Activated CD8-positive, alpha-beta memory T cell treated with anti-CD3 and anti-CD28 coated beads for 48 hours (primary cell): Measurements from ENCODE around the gene EFNA3.

Experiments
- DNase-seq, 3 experiments: peaks; one replicate each; pipeline ENCODE4 v3.0.0-alpha.2; 2020; ENCODE audit warnings: low read depth in 2 of 3, low spot score in 2 of 3

EFNA3 gene

DNA sequence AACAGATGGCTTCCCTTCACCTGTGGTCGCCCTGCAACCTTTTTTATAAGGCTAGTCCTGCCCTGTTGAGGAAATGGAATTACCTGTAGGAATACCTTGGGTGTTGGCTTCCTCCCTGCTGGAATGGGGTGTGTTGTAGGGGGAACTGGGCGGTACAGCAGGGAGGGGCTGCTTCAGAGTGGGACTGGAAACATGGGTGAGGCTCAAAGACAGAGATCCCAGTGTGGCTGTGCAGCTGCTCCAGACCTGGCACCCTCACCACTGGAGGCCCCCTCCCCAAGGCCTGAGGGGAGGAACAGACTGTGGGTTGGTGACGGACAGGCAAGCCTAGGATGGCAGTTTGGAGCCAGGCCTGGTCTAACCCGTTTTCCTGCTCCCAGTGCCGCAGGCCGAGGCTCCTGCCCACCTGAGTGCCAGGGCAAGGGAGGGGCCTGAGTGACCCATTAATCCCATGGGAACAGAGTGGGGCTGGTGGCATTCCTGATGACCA, 4.5 kb downstream of the EFNA3 start:
- DNase-seq, result no peak

DNA sequence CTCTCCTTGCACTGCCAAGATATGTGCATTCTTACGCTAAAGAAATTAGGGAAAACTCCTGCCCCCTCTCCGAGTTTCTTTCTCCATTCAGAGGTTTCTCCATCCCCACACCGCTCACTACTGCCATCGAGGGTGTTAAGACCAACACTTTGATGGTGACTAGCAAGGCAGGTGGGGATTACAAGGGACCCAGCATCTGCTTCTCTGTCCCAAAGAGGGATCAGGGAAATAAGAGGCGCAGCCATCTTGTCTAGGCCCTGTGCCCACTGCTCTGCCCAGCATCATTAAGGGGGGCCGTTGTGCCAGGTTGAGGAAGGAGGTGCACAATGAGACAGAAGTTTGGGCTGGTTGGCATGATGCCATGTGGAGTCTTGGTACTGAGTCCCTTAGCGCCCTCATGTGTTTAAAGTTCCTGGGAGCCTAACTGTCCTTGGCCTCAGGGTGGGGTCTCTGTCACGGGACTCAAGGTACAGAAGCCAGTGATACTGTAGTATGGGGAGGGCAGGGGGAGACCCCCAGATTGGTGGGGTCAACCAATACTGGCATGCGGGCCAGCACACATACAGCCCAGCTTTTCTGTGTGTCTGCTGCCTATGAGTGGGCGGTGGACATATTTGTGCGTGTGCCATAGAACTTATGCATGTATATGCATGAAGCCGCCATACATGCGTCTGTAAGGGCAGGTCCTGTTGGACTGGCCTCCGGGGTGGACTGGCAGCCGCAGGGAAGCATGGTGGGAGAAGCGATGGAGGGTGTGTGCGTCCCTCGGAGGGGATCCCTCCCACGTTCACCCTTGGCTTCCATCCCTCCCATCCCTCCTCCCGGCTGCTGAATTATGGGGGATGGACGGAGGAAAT, 5.5 kb downstream of the EFNA3 start:
- DNase-seq, result no peak

DNA sequence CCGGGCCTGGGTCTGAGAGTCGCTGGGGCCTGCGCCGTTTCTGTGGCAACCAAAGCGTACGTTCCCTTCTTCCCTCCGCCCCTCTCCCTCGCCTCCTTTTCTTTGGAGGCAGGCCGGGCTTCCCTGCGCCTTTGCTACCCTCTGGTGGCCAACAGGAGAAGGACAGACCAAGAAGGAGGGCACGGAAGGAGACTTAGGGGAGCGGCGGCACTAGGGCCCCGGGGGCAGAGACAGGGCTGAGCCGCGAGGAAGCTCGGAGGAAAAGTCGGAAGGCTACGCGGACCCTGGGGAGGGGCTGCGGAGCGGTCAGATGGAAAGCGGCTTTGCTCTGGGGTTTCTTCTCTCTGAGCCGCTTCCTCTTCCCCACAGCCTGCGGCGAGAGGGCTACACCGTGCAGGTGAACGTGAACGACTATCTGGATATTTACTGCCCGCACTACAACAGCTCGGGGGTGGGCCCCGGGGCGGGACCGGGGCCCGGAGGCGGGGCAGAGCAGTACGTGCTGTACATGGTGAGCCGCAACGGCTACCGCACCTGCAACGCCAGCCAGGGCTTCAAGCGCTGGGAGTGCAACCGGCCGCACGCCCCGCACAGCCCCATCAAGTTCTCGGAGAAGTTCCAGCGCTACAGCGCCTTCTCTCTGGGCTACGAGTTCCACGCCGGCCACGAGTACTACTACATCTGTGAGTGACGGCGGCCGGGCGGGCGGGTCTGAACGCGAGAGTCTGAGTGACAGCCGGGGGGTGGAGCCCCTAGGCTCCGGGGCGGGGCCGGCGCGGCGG, 6.3 kb downstream of the EFNA3 start:
- DNase-seq, result peak; percentile 81 to 92 (median 84)

DNA sequence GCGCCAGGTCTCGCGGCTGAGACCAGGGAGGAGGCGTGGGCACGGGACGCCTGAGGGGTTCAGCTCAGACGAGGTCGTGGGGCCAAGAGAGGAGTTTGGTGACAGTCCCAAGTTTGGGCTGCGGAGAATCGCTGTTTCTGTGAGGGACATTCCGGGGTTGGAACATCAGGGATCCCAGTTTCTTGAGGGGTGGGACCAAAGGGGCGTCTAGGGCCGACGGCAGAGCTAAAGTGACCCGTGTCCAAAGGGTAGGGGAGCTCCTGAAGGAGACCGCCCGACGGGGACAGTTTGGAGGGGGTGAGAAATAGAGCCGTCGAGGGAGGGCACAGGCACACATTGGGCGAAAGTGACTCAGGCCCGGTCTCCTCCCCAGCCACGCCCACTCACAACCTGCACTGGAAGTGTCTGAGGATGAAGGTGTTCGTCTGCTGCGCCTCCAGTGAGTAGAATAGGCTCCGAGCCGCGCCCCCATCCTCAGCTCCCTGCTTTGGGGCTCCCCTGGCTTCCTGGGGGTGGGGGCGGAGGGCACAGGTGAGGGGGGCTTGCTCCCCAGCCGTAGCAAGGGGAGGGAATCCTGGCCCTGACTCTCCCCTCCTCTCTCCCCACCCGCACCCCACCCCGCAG, 7.0 kb downstream of the EFNA3 start:
- peak in 2 of 3 experiments; percentile 44 to 53 for DNase-seq

DNA sequence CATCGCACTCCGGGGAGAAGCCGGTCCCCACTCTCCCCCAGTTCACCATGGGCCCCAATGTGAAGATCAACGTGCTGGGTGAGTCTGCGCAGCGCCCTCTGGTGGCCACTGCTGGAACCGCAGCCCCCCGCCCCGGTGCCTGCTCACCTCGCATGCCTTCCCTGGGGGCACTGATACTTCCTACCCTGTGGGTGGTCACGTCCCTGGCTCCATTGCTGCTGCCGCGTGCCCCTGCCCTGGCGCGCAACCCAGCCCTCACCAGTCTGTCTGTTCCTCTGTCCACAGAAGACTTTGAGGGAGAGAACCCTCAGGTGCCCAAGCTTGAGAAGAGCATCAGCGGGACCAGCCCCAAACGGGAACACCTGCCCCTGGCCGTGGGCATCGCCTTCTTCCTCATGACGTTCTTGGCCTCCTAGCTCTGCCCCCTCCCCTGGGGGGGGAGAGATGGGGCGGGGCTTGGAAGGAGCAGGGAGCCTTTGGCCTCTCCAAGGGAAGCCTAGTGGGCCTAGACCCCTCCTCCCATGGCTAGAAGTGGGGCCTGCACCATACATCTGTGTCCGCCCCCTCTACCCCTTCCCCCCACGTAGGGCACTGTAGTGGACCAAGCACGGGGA, 7.6 kb downstream of the EFNA3 start:
- DNase-seq, result peak; percentile 64 to 91 (median 89)

DNA sequence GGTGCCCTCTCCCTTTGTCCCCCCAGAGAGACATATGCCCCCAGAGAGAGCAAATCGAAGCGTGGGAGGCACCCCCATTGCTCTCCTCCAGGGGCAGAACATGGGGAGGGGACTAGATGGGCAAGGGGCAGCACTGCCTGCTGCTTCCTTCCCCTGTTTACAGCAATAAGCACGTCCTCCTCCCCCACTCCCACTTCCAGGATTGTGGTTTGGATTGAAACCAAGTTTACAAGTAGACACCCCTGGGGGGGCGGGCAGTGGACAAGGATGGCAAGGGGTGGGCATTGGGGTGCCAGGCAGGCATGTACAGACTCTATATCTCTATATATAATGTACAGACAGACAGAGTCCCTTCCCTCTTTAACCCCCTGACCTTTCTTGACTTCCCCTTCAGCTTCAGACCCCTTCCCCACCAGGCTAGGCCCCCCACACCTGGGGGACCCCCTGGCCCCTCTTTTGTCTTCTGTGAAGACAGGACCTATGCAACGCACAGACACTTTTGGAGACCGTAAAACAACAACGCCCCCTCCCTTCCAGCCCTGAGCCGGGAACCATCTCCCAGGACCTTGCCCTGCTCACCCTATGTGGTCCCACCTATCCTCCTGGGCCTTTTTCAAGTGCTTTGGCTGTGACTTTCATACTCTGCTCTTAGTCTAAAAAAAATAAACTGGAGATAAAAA, 8.4 kb downstream of the EFNA3 start:
- no peak for DNase-seq

DNA sequence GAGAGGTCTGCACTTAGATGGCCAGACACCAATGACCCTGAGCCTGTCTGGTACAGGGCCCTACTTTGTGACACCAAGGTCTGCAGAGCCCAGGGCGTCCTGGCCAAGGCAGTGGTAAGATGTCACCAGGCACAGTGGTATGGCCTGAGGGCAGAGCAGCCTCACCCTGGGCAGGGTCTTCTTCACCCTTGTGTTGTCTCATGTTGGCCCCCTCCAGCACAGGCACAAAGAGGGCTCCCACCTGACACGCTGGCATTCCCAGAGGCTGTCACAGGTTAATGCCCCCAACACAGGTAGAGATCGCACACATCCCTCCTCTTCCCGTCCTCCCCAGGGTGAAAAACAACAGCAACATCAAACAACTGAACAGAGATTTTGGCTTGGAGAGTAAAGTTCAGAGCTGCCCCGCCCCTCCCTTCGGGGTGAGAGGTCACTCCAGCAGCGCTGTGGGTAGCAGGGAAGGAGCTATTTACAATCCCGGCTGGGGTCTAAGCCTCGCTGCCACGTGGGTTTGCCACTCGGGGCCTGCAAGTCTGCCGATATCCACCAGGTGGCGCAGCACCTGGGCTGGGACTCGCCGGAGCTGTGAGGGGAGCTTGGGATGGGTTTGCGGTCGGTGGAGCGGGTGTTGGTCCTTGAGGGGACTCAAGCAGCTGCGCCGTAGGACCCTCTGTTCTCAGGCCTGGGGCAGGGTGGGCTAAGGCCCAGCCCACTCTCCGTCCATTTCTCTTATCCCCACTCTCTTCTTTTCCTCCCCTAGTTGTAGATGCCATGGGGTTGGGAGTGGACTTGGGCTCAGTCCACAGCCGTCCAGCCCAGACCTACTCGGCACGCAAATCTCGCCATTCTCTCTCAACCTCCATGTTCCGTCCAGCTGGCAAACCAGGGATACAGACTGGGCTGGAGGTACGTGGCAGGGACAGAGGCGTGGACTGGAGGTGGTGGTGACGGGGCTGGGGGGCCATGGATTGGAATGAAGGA, 12.7 kb downstream of the EFNA3 start:
- peak; percentile 61 to 92 (median 86) for DNase-seq

DNA sequence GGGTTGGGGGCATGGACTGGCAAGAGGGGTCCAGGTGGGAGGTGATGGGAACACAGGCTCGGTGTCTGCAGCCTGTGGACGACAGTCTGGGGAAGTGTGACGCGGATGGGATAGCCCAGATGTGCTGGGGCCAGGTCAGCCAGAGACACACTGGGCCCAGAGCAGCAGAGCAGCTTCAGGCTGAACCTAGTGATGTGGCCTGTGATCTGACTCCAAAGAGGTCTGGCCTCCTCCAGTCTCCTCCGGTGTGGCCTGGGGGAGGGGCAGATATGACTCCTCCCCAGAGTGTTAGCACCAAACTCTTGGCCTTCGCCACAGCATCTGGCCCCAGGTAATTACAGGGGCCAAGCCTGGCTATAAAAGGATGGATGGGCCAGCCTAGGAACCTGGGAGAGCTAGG, 13.5 kb downstream of the EFNA3 start:
- no peak for DNase-seq

DNA sequence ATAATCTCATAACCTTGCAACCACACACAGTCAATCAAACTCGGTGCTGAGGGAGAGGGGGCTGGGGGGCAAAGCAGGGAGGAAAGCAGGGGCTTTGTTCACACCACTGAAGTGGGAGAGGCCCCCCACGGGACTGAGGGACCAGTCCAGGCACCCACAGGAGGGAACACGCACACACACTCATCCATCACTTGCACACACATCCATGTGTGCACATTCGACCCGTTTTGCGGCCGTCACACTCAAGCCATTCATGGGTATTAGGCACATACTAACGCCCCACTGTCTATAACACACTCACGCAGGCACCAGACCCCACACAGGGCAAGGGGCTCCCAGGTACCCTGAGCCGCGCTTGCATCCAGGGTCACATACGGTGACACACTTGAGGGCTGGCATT, 14.0 kb downstream of the EFNA3 start:
- DNase-seq, result no peak

DNA sequence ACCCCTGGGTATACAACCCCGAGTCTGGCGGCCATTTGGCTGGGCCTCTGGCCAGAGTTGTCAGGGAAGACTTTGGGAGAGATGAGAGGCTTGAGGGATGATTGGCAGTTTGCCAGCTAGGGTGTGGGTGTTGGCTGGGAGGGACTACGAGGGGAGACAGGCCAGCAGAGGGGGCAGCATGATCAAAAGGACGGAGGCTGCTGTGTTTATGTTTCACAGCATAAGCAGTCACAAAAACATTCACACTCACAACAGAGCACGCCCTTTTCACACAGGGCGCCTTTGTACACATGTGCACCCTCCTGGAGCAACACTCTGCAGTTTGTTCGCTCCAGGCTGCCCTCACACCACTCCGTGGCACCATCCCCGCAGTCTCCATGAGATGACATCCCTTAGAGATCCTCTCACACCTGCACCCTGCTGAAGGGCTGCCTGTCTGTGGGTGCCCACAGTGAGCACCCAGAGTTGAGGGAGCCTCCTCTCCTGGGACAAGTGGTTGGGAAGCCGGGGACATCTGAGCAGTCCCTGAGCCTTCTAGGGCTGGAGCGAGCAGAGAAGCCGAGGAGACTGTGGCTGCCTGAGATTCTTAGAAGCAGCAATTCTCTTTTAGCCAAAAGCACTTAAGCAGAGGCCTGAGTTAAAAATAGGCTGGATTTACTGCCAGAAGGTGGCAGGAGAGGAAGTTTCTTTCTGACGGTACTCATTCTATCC, 15.4 kb downstream of the EFNA3 start:
- DNase-seq, result no peak

DNA sequence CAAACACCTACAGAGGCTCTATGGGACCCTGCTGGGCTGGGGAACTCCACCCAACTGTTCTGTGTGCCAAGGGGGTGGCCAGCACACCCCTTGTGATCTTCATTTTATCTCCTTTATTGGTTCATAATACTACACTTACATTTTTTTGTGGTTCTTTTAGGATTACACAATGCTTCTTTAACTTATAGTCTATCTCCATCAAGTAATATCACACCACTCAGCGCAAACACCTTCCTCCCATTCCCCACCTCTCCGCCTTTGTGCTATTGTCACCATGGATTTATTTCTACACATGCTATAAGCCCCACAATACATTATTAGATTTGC, 15.9 kb downstream of the EFNA3 start:
- no peak for DNase-seq

DNA sequence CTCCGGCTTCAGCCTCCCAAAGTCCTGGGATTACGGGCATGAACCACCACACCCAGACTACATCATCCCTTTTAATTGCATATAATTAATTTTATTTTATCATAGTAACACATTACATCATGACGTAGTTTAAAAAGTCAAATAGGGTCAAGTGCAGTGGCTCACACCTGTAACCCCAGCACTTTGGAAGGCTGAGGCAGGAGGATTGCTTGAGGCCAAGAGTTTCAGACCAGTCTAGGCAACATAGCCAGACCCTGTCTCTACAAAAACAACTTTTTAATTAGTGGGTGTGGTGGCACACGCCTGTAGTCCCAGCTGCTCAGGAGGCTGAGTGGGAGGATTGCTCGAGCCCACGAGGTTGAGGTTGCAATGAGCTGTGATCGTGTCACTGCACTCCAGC, 20.7 kb downstream of the EFNA3 start:
- DNase-seq, result no peak

DNA sequence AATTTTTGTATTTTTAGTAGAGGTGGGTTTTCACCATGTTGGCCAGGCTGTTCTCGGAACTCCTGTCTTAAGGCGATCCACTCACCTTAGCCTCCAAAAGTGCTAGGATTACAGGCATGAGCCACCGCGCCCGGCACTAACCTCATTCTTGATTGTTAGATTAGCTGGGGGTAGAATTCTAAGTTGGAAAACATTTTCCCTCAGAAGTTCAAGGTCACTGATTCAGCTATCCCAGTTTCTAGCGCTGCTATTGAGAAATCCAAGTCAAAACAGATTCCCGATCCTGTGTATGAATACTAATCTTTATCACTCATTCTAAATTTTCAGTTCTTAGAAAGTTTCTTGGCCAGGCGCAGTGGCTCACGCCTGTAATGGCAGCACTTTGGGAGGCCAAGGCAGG, 24.7 kb downstream of the EFNA3 start:
- DNase-seq, result no peak

DNA sequence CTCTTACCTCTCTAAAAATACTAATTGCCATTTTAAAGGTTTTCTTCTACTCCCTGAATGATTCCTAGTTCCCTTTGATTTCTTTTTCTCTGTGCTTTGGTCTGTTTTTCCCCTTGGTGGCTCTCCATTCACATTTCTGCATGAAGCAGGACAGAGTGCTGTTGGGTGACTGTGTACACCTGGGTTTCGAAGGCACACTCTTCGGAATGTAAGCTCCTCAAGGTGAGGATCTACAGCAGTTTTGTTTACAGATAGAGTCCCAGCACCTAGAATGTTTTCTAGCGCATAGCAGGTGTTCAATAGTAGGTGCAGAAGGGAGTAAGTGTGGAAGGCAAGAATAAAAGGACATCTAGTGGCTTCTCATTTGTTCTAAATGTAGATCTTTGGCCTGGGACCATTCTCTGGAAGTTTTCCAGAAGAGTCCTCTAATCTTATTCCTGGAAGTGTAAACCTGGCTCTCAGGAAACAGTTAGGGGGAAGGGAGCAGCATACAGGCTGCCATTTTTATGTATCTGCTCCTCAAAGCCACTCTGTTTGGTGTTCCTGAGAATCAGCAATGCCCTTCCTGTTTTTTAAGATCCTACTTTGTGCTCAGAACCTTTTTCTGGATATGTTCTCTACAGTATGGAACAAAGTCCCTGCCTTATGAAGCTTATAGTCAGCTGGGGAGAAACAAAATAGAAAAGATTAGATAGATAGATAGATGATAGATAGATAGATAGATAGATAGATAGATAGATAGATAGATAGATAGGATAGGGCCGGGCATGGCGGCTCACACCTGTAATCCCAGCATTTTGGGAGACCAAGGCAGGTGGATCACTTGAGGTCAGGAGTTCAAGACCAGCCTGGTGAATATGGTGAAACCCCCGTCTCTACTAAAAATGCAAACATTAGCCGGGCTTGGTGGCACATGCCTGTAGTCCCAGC, 26.2 kb downstream of the EFNA3 start:
- no peak for DNase-seq

DNA sequence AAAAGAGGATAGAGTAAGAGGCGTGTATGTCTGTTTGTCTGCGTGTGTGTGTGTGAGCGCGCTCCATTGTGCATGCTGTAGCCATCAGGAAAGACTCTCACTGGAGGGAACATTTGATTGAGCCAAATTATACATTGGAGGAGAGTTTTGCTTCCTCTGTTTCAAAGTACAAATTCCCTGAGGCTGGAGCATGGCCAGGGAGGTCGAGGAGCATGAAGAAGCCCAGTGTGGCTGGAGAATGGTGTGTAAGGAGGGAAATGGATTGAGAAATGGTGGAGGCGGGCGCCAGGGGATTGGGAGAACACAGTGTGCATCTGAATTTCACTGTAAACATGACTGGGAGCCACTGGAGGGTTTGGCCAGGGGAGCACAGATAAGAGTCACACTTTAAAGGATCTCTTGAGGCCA, 27.0 kb downstream of the EFNA3 start:
- no peak for DNase-seq

DNA sequence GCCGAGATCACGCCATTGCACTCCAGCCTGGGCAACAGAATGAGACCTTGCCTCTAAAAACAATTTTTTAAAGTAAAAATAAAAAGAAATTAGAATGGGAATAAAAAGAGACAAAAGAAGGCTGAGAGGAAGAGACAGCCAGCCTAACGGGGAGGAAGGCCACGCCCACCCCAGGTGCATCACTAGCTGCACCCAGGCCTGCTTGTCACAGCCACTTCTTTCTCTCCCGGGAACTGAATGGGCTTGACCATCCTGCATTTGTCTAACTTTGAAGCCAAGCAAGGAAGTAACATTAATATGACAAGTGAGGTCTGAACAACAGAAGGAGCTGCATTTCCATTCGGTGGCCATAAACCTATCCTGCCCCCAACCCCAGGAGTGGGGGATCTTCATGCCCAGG, 28.2 kb downstream of the EFNA3 start:
- no peak for DNase-seq

DNA sequence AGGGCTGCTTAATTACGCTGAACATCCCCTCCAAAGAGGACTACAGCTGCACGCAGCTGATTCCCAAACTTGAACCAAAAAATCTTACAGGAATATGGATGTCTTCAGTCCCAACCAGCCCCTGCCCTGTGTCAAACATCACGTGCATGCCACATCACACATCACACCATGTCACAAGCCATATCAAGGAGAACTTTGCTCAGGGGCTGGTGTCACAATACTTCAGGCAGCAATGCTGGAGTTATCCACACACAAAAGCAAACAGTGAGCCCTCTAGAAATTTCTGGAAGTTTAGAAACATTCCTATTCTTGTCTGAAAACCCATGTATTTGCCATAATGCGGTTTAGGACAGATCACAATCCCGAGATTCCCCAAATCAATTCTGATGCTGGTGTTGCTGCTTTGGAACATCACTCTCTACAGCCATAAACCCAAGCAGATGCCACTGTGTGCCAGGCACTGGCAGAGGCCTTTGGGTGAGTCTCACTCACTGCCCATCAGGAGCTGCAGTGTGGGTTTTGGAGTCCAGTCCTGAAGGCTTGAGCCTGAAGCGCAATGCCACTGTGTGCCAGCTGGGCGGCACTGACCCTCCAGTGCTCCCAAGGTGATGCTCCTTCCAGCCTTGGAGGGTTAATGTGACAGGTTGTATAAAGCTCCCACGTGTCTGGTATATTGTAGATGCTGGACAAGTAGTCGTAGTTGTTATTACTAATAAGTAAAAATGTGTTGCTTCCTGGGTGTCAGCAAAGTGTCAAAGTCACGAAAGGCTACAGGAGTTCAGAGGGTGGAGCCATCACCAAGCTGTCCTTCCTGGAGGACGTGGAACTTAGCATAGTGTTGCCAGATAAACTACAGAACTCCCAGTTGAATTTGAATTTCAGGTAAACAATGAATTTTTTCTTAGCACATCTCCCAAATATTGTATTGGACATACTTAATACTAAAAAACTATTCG, 28.9 kb downstream of the EFNA3 start:
- no peak for DNase-seq
